K562 (cell line): ENCODE measurements around the gene DIAPH3. TPM values are rescaled to one million over a fixed set of nuclear protein-coding genes. Genes with fewer than 3 reads are reported as not detected.

ENCODE experiments used
- ATAC-seq: fragments of 200-7000 bp; cut with Tn5 transposase; 3 replicates; pipeline ENCODE4 v1.9.1; 2020; ENCODE audit warnings: moderate library complexity
- BruUV-seq: library from RNA; stranded (reverse); fragments of 400-500 nt; replicated peaks from 2 replicates; lab custom pipeline; 2021; lab: Mats Ljungman, UMichigan
- CTCF ChIA-PET: fragments of 300-600 bp; formaldehyde crosslinking; extraction: SDS; loops from one replicate; lab custom pipeline; 2021; ENCODE audit warnings: low intra/inter-chr PET ratio; lab: Yijun Ruan, JAX
- POLR2A ChIA-PET: fragments of 300-600, 350-650 bp; sonication (Branson Sonifier 250); formaldehyde crosslinking; extraction: SDS; loops from one replicate; lab custom pipeline; 2021; ENCODE audit warnings: antibody characterized with exemption, inconsistent platforms; lab: Yijun Ruan, JAX
- DNase-seq, 4 experiments: peaks; one replicate each; pipeline versions ENCODE4 v3.0.0 to v3.0.0-alpha.2; 2011 to 2018; ENCODE audit warnings: low spot score in 3 of 4, mixed read lengths in 3 of 4; ENCODE audit errors: extremely low read depth in 1 of 4
- FAIRE-seq: peaks from 2 replicates; lab custom pipeline; 2011; peaks lifted over from hg19 to GRCh38; lab: Jason Lieb, UNC
- H2AFZ ChIP-seq: 2 replicates; pipeline ENCODE4 v1.6.0; 2011; ENCODE audit warnings: low read depth, low read length, control low read depth, inconsistent platforms
- H3K27ac ChIP-seq: fragments of 200-600 bp; 3 replicates; pipeline ENCODE4 v1.8.0; 2011; ENCODE audit warnings: low read depth, mild to moderate bottlenecking, control low read depth, inconsistent platforms, low read length, moderate library complexity, mixed read lengths; ENCODE audit errors: extremely low read depth
- H3K27me3 ChIP-seq, 2 experiments: fragments of 300-600 bp in 1 of 2; 2 replicates in 1 of 2; 3 replicates in 1 of 2; pipeline versions ENCODE4 v1.6.0 to v1.8.0; 2011; ENCODE audit warnings: inconsistent platforms in 2 of 2, low read length in 2 of 2, mild to moderate bottlenecking in 1 of 2, mixed read lengths in 1 of 2, moderate library complexity in 1 of 2; ENCODE audit not compliant: control insufficient read depth in 2 of 2, insufficient read depth in 2 of 2
- H3K36me3 ChIP-seq: fragments of 300-600 bp; 3 replicates; pipeline ENCODE4 v1.8.0; 2011; ENCODE audit warnings: mild to moderate bottlenecking, low read length, inconsistent platforms; ENCODE audit not compliant: control insufficient read depth, insufficient read depth
- H3K4me1 ChIP-seq, 2 experiments: fragments of 200-600 bp in 1 of 2; replicated peaks in 1 of 2; 2 replicates in 1 of 2; 3 replicates in 1 of 2; pipeline versions ENCODE4 v1.5.1 to v1.8.0; 2011; ENCODE audit warnings: inconsistent platforms in 2 of 2, low read length in 2 of 2, mild to moderate bottlenecking in 1 of 2, mixed read lengths in 1 of 2, moderate library complexity in 1 of 2; ENCODE audit not compliant: control insufficient read depth in 2 of 2, insufficient read depth in 2 of 2
- H3K4me2 ChIP-seq: 2 replicates; pipeline ENCODE4 v1.6.1; 2011; ENCODE audit warnings: low read length, control low read depth, inconsistent platforms, mixed read lengths; ENCODE audit not compliant: insufficient read depth
- H3K4me3 ChIP-seq: fragments of 200-600 bp; sonication (generic), shearing (Covaris generic); 2 replicates; pipeline ENCODE4 v1.5.1; 2016; ENCODE audit warnings: control low read depth, inconsistent platforms
- H3K79me2 ChIP-seq: fragments of 200-600 bp; 3 replicates; pipeline ENCODE4 v1.8.0; 2011; ENCODE audit warnings: low read length, inconsistent platforms; ENCODE audit not compliant: control insufficient read depth, insufficient read depth
- H3K9ac ChIP-seq, 2 experiments: 2 replicates each; pipeline versions ENCODE4 v1.6.0 to v1.6.1; 2011; ENCODE audit warnings: low read depth in 2 of 2, low read length in 2 of 2, control low read depth in 1 of 2, inconsistent platforms in 1 of 2, mild to moderate bottlenecking in 1 of 2, mixed read lengths in 1 of 2; ENCODE audit not compliant: insufficient read depth in 1 of 2
- H3K9me1 ChIP-seq: one replicate; pipeline ENCODE4 v1.6.0; 2011; ENCODE audit warnings: inconsistent platforms, mild to moderate bottlenecking, low read length, moderate library complexity; ENCODE audit not compliant: control insufficient read depth, insufficient read depth
- H3K9me3 ChIP-seq: replicated peaks from 2 replicates; pipeline ENCODE4 v1.5.1; 2011; ENCODE audit warnings: low read depth, low read length, inconsistent platforms; ENCODE audit not compliant: control insufficient read depth, insufficient read depth
- H4K20me1 ChIP-seq: replicated peaks from 2 replicates; pipeline ENCODE4 v1.6.1; 2011; ENCODE audit warnings: low read length, inconsistent platforms, mixed read lengths; ENCODE audit not compliant: control insufficient read depth, insufficient read depth
- HNRNPK ChIP-seq: fragments of 200-400 bp; formaldehyde crosslinking; IDR thresholded peaks from one replicate; pipeline ENCODE4 v1.6.1; 2018; ENCODE audit warnings: mild to moderate bottlenecking, low read depth, low read length; ENCODE audit not compliant: poor library complexity, severe bottlenecking
- ZNF134 ChIP-seq: fragments of 250-450 bp; sonication (Bioruptor Pico); conservative IDR thresholded peaks from 2 replicates; pipeline ENCODE4 v1.4.0; 2020
- WGBS: fragments of 100-300 bp; shearing (Covaris generic); methylation state at CpG from one replicate; pipeline ENCODE4 v1.1.6; 2016; ENCODE audit warnings: low coverage, mixed read lengths; ENCODE audit not compliant: insufficient coverage; ENCODE audit errors: missing lambda C conversion rate; 5-methylcytosine and 5-hydroxymethylcytosine counted together
- in situ Hi-C: fragments of 300-500 bp; cut with MboI; formaldehyde crosslinking; loops from 4 replicates; pipeline ENCODE4 v1.15.0; 2018; ENCODE audit warnings: inconsistent platforms, mixed read lengths
- intact Hi-C: fragments of 100-400 bp; cut with micrococcal nuclease; formaldehyde crosslinking; loops from 2 replicates; pipeline ENCODE4 v1.14.2; 2022
- polyA plus RNA-seq, 8 experiments: library from polyadenylated mRNA; depleted of rRNA in 4 of 8; stranded (reverse) in 5 of 8; unstranded in 3 of 8; fragments of >200 nt; fragmentation: Nextera tagmentation in 2 of 8; fragmentation: Illumina TruSeq in 1 of 8; extraction: Ambion mirVana in 2 of 8; extraction: Trizol in 1 of 8; gene quantifications; 2 replicates each; pipeline versions ENCODE4 v1.2.1 to v1.2.3, GENCODE V29; 2011 to 2014; ENCODE audit warnings: inconsistent platforms in 1 of 8, missing spikeins in 1 of 8
- total RNA-seq, 7 experiments: library from RNA; depleted of rRNA in 6 of 7; stranded (reverse); fragments of >200 nt in 6 of 7; fragmentation: Illumina TruSeq in 2 of 7; extraction: Trizol in 2 of 7; gene quantifications; 2 replicates each; pipeline versions ENCODE4 v1.2.1 to v1.2.3, GENCODE V29; 2011 to 2021; ENCODE audit warnings: low replicate concordance in 1 of 7
- TF ChIP-seq, protein P1 (sequence below): sonication (generic); formaldehyde crosslinking; IDR thresholded peaks from 2 replicates; pipeline ENCODE4 v1.4.0; 2020; ENCODE audit warnings: mild to moderate bottlenecking, missing genetic modification reagents

Gene DIAPH3
- total and polyA plus RNA-seq, 9 of the 15 experiments (the other 6 are each of a cell fraction or from before 2014, with no cell fraction given) = 9.0 to 18.7 (median 14.7) TPM

DNA sequence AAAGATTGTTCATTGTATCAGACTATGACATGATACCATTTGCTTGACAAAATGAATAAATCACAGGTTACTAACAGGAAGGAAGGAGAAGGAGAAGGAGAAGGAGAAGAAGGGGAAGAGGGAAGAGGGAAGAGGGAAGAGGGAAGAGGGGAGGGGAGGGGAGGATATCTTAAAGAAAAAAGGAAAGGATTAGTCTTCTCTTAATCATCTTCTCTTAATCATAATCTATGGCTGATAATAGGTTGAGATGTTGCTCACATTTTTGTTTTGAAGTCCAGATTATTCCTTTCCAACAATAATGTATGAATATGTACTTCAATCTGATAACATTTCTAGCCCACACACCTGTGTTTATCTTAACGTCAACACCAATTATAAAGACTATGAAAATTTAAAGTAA is 25.1 kb downstream of the DIAPH3 start:
- no peaks in the 10 kb centered on the region for H4K20me1 ChIP-seq
- WGBS = 36% methylated on average over 1 of the region's 1 CpG
- TF ChIP-seq ZNF134 (CRISPR knock-in tag) = no peak
- peak; percentile 63 for TF ChIP-seq HNRNPK
- TF ChIP-seq, protein P1, sequence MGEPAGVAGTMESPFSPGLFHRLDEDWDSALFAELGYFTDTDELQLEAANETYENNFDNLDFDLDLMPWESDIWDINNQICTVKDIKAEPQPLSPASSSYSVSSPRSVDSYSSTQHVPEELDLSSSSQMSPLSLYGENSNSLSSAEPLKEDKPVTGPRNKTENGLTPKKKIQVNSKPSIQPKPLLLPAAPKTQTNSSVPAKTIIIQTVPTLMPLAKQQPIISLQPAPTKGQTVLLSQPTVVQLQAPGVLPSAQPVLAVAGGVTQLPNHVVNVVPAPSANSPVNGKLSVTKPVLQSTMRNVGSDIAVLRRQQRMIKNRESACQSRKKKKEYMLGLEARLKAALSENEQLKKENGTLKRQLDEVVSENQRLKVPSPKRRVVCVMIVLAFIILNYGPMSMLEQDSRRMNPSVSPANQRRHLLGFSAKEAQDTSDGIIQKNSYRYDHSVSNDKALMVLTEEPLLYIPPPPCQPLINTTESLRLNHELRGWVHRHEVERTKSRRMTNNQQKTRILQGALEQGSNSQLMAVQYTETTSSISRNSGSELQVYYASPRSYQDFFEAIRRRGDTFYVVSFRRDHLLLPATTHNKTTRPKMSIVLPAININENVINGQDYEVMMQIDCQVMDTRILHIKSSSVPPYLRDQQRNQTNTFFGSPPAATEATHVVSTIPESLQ = no peak
- TF ChIP-seq, all 486 proteins: peak for 1
- Histone ChIP-seq H3K79me2 (peaks cover 37% of the 10 kb centered on the region), H3K4me3 (no peak overlapping the region), H3K4me1 (no peaks in the 10 kb centered on the region; a peak in 1 of 5 replicates), H3K9me3 (no peaks in the 10 kb centered on the region), H2AFZ (no peak overlapping the region), H3K9ac (no peak overlapping the region), H3K27ac (no peak overlapping the region), H3K36me3 (no peaks in the 10 kb centered on the region; the same call in 2 of the 3 replicates), H3K4me2 (no peak overlapping the region), H3K27me3 (no peaks in the 10 kb centered on the region), H3K9me1 (no peaks in the 10 kb centered on the region)
- FAIRE-seq (no peak), ATAC-seq (no peak), DNase-seq (no peak)
- ChIA-PET CTCF (no interaction called here), POLR2A (no interaction called here)
- in situ Hi-C loops (no loop called here), intact Hi-C loops (no loop called here)
- BruUV-seq = no TSS peak
